KG1 (cell line): ENCODE measurements around the gene PDE4C.

ENCODE experiments used
- DNase-seq: peaks from one replicate; lab custom pipeline; 2025; lab: John Stamatoyannopoulos, UW

The PDE4C gene

GRCh38 chr19:18254546-18255503 is 28.6 kb upstream of the PDE4C start:
- DNase-seq, result no peak

- DNase-seq, result no peak
Measured at GRCh38 chr19:18253716-18254115, 27.5 kb upstream of the PDE4C start.

- no peak for DNase-seq
Measured at GRCh38 chr19:18253130-18253529, 26.9 kb upstream of the PDE4C start.

DNA sequence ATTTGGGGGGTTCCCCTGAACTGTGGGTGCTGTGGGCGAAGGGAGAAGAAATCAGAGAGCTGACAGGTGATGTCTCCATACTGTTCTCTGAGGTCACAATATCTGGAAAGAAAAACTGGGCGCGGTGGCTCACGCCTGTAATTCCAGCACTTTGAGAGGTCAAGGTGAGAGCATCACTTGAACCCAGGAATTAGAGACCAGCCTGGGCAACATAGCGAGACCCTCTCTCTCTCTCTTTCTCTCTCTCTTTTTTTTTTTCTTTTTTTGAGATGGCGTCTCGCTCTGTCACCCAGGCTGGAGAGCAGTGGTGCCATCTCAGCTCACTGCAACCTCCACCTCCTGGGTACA is 26.1 kb upstream of the PDE4C start:
- no peak for DNase-seq

DNA sequence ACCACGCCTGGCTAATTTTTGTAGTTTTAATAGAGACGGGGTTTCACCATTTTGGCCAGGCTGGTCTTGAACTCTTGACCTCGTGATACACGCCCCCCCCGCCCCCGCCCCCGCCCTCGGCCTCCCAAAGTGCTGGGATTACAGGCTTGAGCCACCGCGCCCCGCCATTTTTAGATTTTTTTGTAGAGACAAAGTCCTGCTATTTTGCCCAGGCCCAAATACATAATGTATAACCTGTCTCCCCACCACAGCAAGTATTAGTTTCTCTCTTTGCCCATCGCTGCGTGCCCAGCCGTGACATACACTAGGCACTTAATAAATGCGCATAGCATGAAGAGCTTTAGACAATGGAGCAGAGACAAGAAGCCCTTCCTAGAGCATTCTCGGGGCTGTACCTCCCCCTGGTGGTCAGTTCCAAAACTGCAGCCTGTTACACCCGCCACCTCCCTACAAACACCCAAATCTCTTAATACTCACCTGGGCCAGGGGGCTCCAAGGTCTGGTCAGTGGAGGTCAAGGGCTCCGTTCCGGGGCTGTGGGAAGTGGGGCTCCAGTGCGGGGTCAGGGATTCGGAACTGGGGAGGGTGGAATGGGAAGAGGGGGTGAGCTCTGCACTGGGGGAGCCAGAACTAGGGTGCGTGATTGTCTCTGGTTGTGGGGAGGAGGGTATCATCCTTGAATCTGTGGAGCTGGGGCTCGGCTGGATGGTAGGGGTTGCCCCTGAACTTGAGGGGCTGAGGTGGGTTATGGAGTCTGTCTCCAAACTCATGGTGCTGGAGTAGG is 25.5 kb upstream of the PDE4C start:
- DNase-seq, result peak; percentile 75

GRCh38 chr19:18249834-18250233 is 23.6 kb upstream of the PDE4C start:
- no peak for DNase-seq

DNA sequence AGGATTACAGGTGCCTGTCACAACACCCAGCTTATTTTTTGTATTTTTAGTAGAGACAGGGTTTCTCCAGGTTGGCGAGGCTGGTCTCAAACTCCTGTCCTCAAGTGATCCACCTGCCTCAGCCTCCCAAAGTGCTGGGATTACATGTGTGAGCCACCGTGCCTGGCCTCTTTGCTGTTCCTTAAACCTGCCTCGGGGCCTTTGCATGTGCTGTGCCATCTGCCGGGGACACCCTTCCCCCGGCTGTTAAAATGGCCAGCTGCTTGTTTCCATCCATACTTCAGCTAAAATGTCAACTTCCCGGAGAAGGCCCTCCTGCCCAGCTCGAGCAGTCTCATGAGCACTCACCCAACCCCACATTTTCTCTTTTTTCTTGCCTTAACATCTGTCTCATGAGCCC is 19.1 kb upstream of the PDE4C start:
- no peak for DNase-seq

DNA sequence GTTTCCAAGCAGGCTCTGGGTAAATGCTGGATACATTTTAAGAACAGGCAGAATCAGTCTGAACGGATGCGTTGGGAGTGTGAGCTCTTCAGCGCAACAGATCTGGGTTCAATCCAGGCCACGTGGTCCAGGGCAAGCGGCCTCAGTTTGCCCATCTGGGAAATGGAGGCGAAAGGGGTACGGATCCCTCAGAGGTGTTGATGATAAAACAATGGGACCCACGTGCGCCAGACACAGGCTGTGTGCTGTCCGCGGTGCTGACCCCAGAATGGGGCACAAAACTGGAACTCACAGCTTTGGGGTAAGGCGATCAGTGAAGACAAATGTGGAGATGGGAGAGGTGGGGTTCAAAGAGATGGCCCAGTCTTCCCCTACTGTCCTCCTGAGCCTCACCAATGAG is 13.1 kb upstream of the PDE4C start:
- no peak for DNase-seq

- no peak for DNase-seq
Measured at GRCh38 chr19:18234194-18234593, 8.0 kb upstream of the PDE4C start.

GRCh38 chr19:18233224-18233825 is 7.1 kb upstream of the PDE4C start:
- no peak for DNase-seq

DNA sequence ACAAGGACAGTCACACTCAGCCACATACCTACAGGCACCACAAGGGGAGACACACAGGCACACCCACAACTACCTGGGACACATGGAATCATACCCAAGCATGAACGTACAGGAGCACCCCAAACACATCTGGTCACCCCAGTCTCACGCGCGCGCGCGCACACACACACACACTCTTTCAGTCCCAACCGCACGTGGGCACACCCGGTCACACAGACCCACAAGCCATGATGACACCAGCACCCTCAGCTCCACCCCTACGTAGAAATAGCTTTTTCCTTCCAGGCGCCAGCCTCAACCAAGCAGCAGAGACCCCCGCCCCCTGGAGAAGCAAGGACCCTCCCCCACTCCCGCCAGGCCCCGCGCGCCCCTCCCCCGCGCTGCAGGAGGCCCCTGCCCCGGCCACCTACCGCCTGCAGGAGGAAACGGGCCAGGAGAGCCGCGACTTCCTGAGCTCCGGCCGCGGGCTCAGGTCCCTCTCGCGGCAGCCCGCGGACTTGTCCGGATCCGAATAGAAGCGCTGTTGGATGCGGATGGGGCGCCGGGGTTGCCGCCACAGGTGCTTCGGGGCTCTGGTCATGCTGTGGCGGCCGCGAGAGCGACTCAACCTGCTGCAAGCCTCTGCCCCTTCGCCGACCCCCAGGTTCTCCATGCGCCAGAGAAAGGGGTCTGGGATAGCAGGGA is 6.4 kb upstream of the PDE4C start:
- no peak for DNase-seq

GRCh38 chr19:18231775-18232174 is 5.5 kb upstream of the PDE4C start:
- no peak for DNase-seq

GRCh38 chr19:18230941-18231734 is 4.9 kb upstream of the PDE4C start:
- DNase-seq, result no peak

DNA sequence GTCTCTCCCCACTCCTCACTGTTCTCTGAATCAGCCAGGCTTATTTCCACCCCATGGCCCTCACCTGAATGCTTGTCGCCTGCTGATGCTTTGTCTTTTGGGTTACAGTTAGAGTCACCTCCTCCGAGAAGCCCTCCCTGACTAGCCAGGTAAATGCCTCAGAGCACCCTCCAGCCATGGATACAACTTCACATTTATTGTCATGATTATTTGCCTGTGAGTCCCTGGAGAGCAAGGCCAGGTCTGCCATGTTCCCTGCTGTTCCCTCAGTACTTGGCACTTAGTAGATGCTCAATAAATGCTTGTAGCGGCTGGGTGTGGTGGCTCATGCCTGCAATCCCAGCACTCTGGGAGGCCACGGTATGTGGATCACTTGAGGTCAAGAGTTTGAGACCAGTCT is 3.7 kb upstream of the PDE4C start:
- DNase-seq, result no peak

GRCh38 chr19:18229474-18229873 is 3.2 kb upstream of the PDE4C start:
- no peak for DNase-seq

DNA sequence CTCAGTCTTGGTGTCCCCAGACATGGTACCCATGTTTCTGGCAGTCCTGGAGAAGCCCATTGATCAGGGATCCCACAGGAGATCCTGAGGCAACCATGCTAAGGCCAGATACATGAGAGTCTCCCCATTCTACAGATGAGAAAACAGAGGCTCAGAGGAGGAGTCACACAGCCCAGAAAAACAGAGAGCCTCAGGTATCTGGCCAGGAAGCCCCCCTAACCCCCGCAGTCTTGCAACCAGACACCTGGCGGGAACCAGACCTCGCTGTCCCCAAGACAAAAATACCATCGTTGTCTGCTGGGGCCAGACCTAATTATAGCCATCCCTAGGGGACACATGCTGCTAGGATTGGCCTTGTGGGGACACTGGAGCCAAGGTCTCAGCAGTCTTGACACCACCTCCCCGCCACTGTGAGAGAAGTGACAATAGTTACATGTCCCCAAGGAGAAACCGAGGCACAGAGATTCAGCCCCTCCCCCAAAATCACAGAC is 1.6 kb upstream of the PDE4C start:
- DNase-seq, result no peak

GRCh38 chr19:18226956-18227780 is 930 bp upstream of the PDE4C start:
- DNase-seq, result no peak

DNA sequence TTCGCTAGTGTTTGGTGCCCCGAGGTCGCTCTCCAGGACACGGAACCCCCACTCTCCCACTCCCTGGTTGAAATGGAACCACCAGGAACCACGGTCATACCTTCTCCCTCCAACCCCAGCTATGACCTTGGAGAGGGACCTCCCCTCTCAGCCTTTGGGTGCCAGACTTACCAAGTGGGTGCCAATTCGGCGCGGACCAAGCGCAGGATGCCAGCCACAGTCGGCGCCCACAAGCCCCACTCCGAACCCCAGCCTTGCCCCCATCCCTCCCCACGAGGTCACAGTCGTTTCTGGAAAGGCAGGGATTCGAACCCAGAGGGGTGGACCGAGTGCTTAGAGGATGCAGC is 910 bp downstream of the PDE4C start:
- no peak for DNase-seq

DNA sequence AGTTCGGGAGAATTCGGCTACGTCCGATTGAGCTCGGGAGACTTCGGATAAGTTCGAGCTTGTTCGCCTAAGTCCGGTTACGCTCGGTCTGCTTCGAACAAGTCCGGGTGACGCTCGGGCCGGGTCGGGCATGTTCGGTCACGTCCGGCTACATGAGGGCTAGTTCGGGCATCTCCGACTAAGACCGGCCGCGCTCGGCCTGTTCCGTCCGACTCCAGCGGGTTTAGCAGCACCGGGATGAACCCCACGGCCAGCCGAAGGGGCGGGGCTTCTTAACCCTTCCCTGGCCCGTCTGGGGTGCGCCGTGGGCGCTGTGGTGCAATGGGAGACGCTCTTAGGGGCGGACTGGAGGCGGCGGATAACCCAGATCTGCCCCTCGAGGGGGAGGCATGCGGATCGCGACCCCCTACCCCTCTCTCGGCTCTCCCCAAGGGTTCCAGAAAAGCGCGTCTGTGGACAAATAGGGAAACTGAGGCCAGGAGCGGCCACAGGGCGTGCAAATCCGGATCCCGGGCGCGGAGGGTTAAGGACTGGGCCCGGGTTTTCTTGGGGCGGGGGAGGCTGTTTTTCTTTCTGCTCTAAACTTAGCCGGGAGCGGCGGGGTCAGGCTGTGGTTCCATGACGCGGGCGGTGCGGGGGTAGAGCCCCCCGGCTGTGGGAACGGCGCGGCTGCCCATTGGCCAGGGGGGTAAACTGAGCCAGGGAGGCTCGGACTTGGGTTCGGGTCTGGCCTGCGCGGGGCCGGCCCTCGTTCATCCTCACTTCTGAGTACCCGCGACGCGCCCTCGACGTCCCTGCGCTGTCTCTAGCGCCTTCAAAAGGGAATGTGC is 1.5 kb downstream of the PDE4C start:
- DNase-seq, result peak; percentile 81
